Endothelial cell of umbilical vein (primary cell): ENCODE measurements around the gene PGRMC1.

Experiments
- CTCF ChIP-seq, 2 donors: IDR thresholded peaks; 1 replicate in 1 of 2; 2 replicates in 1 of 2; pipeline ENCODE4 v1.5.1; 2011; ENCODE audit warnings: low read length in 2 of 2, mild to moderate bottlenecking in 2 of 2, moderate library complexity in 2 of 2, control low read depth in 1 of 2, inconsistent platforms in 1 of 2, low read depth in 1 of 2; ENCODE audit not compliant: insufficient read depth in 1 of 2; ENCODE audit errors: extremely low read depth in 1 of 2
- EZH2 ChIP-seq: IDR thresholded peaks from 2 replicates; pipeline ENCODE4 v1.6.1; 2012; ENCODE audit warnings: borderline replicate concordance, low read depth, mild to moderate bottlenecking, moderate library complexity, low read length, inconsistent platforms; ENCODE audit not compliant: severe bottlenecking
- GATA2 ChIP-seq: IDR thresholded peaks from 2 replicates; pipeline ENCODE4 v1.7.0; 2011; ENCODE audit warnings: low read depth, mild to moderate bottlenecking, moderate library complexity, mixed read lengths, low read length; ENCODE audit not compliant: insufficient read length, insufficient read depth
- MYC ChIP-seq: IDR thresholded peaks from one replicate; pipeline ENCODE4 v1.6.1; 2011; ENCODE audit warnings: mild to moderate bottlenecking, low read depth, low read length
- POLR2A ChIP-seq: IDR thresholded peaks from 2 replicates; pipeline ENCODE4 v1.6.1; 2012; ENCODE audit warnings: low read depth, mild to moderate bottlenecking, control low read depth, low read length
- POLR2AphosphoS5 ChIP-seq: IDR thresholded peaks from 2 replicates; pipeline ENCODE4 v1.6.1; 2012; ENCODE audit warnings: low read depth, mild to moderate bottlenecking, control low read depth, low read length, moderate library complexity; ENCODE audit not compliant: insufficient read depth

GRCh38 chrX:119206203-119206602 lies 29.9 kb upstream of the PGRMC1 start:
- no peak for TF ChIP-seq EZH2
- no peak for TF ChIP-seq CTCF (IDR thresholded peaks at IDR 0.05; ENCODE audit: extremely low read depth in 1 of 2, insufficient read depth in 1 of 2, low read depth in 1 of 2, low read length in 2 of 2)
- TF ChIP-seq POLR2A, result no peak
- TF ChIP-seq POLR2AphosphoS5, result no peak
- TF ChIP-seq GATA2, result no peak
- TF ChIP-seq MYC, result no peak
